Measurements from ENCODE around the gene TMEM11.

TMEM11 gene

GRCh38 chr17:21174186-21174585, 39.8 kb downstream of the TMEM11 start:
- Histone ChIP-seq H3K4me3 (ENCODE audit: low read depth, low read length) (no peak overlapping the region), H3K27me3 (replicated peaks) (no peaks in the 10 kb centered on the region), H3K27ac (no peak overlapping the region), H3K36me3 (replicated peaks) (peaks cover 3% of the 10 kb centered on the region)
- no peak for DNase-seq
- in situ Hi-C loops (cut with HindIII; ENCODE audit: low pct_ligation_motif_present, low sequenced_read_pairs): no loop called here
- TF ChIP-seq CTCF (IDR thresholded peaks at IDR 0.05; ENCODE audit: low read depth, low read length, missing control alignments): no peak

- Histone ChIP-seq H3K36me3 (replicated peaks) (peaks cover 3% of the 10 kb centered on the region), H3K27ac (no peak overlapping the region), H3K4me3 (ENCODE audit: low read depth, low read length) (no peak overlapping the region), H3K27me3 (replicated peaks) (no peaks in the 10 kb centered on the region)
- TF ChIP-seq CTCF (IDR thresholded peaks at IDR 0.05; ENCODE audit: low read depth, low read length, missing control alignments): no peak
- in situ Hi-C loops (cut with HindIII; ENCODE audit: low pct_ligation_motif_present, low sequenced_read_pairs): no loop called here
- no peak for DNase-seq
Measured at GRCh38 chr17:21173543-21173942, 40.4 kb downstream of the TMEM11 start.

GRCh38 chr17:21172846-21173245, 41.1 kb downstream of the TMEM11 start:
- Histone ChIP-seq H3K4me3 (ENCODE audit: low read depth, low read length) (no peak overlapping the region), H3K27me3 (replicated peaks) (no peaks in the 10 kb centered on the region), H3K36me3 (replicated peaks) (peaks cover 3% of the 10 kb centered on the region), H3K27ac (no peak overlapping the region)
- no peak for DNase-seq
- in situ Hi-C loops (cut with HindIII; ENCODE audit: low pct_ligation_motif_present, low sequenced_read_pairs): no loop called here
- no peak for TF ChIP-seq CTCF (IDR thresholded peaks at IDR 0.05; ENCODE audit: low read depth, low read length, missing control alignments)

- in situ Hi-C loops (cut with HindIII; ENCODE audit: low pct_ligation_motif_present, low sequenced_read_pairs): no loop called here
- peaks cover 3% of the 10 kb centered on the region for H3K36me3 ChIP-seq (replicated peaks)
Measured at GRCh38 chr17:21171970-21172510, 41.9 kb downstream of the TMEM11 start.

GRCh38 chr17:21171309-21171922, 42.5 kb downstream of the TMEM11 start:
- H3K27me3 ChIP-seq (replicated peaks): no peaks in the 10 kb centered on the region
- peaks cover 3% of the 10 kb centered on the region for H3K36me3 ChIP-seq (replicated peaks)
- TF ChIP-seq CTCF (IDR thresholded peaks at IDR 0.05; ENCODE audit: low read depth, low read length, missing control alignments): no peak
- in situ Hi-C loops (cut with HindIII; ENCODE audit: low pct_ligation_motif_present, low sequenced_read_pairs): no loop called here
- no peak for DNase-seq
- no peak overlapping the region for H3K27ac ChIP-seq
- no peak overlapping the region for H3K4me3 ChIP-seq (ENCODE audit: low read depth, low read length)

More at GRCh38 chr17:21171970-21172510, 41.9 kb downstream of the TMEM11 start:
- no peak for DNase-seq
- no peak for TF ChIP-seq CTCF (IDR thresholded peaks at IDR 0.05; ENCODE audit: low read depth, low read length, missing control alignments)
- no peak overlapping the region for H3K4me3 ChIP-seq (ENCODE audit: low read depth, low read length)
- H3K27ac ChIP-seq: no peak overlapping the region
- no peaks in the 10 kb centered on the region for H3K27me3 ChIP-seq (replicated peaks)

GRCh38 chr17:21170809-21171208, 43.2 kb downstream of the TMEM11 start:
- DNase-seq: no peak
- Histone ChIP-seq H3K27ac (no peak overlapping the region), H3K4me3 (ENCODE audit: low read depth, low read length) (no peak overlapping the region), H3K27me3 (replicated peaks) (no peaks in the 10 kb centered on the region), H3K36me3 (replicated peaks) (peaks cover 3% of the 10 kb centered on the region)
- no peak for TF ChIP-seq CTCF (IDR thresholded peaks at IDR 0.05; ENCODE audit: low read depth, low read length, missing control alignments)
- in situ Hi-C loops (cut with HindIII; ENCODE audit: low pct_ligation_motif_present, low sequenced_read_pairs): no loop called here
